Upper lobe of left lung (tissue), 4 donors: ENCODE results near the gene CABCOCO1.

Experiments
- CTCF ChIP-seq, 6 experiments: fragments of 450-650 bp in 4 of 6; fragments of 200-600 bp in 2 of 6; sonication (generic) in 2 of 6; IDR thresholded peaks; one replicate each; pipeline ENCODE4 v1.5.1; 2016 to 2019; ENCODE audit warnings: antibody characterized with exemption in 6 of 6
- EP300 ChIP-seq, 4 donors: sonication (generic); formaldehyde crosslinking; IDR thresholded peaks; one replicate each; pipeline ENCODE4 v1.5.1; 2017; ENCODE audit warnings: antibody characterized with exemption in 4 of 4, control low read depth in 2 of 4

- no peak for TF ChIP-seq CTCF (IDR thresholded peaks at IDR 0.05)
- no peak for TF ChIP-seq EP300 (IDR thresholded peaks at IDR 0.05)
These were observed 97.0 kb downstream of the CABCOCO1 start for GRCh38 chr10:61759751-61760150.
